Activated CD8-positive, alpha-beta memory T cell treated with anti-CD3 and anti-CD28 coated beads, Interleukin-2, amount 50 U/mL, for 1 hour (primary cell): ENCODE results near the gene TXNDC5.

Source experiments
- DNase-seq: peaks from one replicate; pipeline ENCODE4 v3.0.0-alpha.2; 2020; ENCODE audit errors: extremely low read depth

TXNDC5 gene

DNA sequence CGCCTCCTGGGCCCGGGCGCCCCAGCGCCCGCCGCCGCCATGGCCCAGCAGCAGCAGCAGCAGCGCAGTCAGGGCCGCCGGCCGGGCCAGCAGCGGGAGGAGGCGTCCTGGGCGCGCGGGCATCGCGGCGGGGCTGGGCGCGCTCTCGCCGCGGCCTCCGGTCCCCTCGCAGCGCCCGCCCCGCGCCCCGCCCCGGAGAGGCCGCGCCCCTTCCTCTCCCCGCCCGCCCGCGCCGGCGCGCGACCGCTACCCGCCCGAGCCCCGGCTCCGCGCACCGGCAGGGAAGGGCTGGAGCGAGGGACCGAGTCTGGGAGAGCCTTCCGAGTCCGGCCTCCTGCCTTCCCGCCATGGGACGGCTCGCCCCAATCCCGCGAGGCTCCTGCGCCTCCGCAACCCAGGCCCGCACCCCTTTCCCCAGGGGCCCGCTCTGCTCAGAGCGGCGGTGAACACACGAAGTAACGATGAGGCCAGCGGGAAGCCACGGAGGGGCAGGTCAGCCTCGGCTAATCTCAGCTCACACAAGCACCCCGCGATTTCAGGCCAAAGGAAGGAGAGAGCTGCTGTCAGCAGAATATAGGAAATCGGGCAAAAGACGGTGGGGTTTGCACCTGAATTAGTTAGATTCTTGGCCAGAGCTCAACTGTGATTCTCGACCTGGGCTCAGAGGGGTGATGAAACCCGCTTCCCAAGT lies at the start of gene TXNDC5:
Gene TXNDC5 (minus strand): TSS at position 135 of the 691 bp plus-strand sequence. CDS start 12 bp downstream, at position 123.
- DNase-seq = no peak

DNA sequence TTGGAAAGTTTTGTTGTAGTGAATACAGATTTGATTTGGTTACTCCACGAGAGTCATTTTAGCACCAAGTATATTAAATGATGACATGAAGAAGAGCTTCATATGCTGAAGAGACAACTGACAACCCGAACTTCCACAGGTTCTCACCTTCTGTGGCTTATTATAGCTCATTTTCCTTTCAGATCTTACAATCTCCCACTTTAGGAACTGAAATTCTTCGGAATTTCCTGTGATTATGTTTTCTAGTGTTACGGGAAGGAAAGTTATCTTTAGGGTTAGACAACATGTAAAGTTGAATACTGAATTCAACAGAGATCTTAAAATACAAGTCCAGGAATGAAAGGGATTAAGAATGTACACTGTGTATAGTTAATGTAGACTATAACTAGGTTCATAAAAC lies 49.6 kb upstream of the TXNDC5 start:
- DNase-seq = no peak

DNA sequence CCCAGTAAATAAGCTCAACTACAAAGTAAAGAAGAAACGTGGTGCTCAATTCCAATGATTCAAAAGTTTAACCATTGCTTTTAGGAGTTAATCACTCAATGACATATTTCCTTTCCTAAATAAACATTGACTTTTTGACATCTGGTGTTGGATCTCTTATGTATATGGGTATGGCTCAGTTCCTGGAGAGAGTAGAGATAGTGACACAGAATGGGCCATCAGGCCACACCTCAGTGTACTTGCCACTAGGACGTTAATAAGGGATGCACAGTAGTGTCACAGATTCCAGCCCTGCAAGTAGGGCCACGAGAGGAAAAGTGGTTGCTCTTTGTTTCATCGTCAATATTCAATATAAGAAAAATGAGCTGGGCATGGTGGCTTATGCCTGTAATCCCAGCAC lies 48.9 kb upstream of the TXNDC5 start:
- no peak for DNase-seq

DNA sequence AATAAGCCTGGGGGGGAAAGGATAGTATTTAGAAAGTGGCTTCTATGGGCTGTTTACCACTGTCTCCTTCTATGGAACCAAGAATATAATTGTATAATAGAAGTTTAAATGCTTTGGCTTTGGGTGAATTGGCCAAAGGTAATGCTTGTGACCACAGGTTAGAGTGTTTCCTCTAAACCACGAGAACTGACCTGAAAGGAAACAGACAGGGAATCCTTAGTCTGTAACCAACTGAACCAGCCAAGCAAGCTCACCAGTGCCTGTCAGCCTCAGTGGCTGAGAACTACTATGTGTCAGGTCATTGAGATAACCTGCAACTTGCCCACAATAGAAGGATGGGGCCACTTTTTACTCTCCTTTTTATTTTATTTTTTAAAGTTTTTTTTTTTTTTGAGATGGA lies 47.9 kb upstream of the TXNDC5 start:
- DNase-seq = no peak

DNA sequence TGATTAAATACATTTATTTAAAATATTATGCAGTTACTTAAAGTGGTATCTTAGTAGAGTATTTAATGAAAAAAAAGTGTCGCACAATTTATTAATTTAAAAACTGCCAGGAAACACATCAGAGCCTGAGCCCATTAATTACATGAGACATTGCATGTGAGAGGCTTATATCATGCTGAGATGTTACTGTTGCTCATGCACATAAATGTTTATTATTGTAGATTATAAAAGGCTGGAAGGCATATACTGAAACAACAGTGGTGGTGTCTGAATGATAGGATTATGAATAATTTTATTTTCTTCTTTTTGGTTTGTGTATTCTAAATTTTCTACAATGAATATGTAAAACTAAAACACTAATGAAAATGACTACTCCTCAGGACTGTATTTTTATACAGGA lies 45.7 kb upstream of the TXNDC5 start:
- DNase-seq = no peak

DNA sequence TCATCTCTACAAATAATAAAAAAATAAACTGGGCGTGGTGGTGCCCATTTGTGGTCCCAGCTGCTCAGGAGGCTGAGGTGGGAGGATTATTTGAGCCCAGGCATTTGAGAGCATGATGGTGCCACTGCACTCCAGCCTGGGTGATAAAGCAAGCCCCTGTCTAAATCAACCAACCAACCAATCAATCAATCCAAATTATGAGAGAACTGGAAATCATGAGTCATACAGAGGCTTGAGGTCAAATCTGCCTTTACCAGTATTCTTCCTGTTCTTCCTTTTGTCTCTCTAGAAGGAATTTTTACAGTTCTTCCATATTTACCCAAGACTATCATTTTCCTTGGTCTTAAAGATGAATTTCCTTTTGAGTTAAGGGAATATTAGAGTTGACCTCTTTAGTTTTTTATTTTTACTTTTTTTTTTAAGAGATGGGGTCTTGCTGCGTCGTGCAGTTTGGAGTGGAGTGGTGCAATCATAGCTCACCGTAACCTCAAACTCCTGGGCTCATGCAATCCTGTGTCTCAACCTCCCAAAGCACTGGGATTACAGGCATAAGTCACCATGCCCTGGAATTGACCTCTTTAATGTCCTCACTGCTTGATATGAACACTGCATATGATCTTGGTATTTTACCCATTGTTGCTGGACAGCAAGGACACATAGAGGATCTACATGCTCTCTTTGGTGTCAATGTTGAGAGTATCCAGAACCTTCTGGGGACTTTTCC lies 44.1 kb upstream of the TXNDC5 start:
- DNase-seq = no peak

DNA sequence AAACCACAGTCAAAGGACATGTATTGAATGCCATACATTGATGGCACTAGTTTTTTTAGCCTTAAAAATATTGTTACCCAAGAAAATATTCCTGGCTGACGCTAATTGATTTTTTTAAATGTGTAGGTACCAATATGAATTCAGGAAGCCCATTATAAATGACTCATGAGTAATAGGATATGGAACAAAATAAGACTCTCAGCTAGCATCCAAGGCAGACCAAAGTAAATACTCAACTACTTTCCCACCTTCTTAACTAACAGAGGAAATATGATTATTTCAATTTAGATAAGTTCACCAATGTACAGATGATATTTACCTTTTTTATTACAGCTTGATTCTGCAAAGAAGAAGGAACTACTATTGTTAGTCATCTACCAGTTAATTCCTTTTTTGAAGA lies 43.2 kb upstream of the TXNDC5 start:
- DNase-seq = no peak

DNA sequence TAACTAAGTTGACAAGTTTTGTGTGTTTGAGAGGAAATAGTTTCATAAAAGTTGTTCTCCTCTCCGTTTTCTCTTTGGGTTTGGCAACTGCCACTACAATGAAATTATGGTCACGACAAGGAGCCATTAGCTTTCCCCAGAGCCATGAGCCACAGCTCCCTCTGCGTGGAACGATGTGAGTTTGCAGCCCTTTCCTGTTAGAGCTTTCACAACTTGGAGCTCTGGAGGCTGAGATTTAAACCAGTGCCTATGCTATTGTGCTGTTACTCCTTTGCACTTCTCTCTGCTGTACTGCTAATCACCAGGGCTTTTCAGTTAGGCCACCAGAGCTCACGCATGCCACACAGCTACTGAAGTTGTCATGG lies 29.3 kb upstream of the TXNDC5 start:
- no peak for DNase-seq

DNA sequence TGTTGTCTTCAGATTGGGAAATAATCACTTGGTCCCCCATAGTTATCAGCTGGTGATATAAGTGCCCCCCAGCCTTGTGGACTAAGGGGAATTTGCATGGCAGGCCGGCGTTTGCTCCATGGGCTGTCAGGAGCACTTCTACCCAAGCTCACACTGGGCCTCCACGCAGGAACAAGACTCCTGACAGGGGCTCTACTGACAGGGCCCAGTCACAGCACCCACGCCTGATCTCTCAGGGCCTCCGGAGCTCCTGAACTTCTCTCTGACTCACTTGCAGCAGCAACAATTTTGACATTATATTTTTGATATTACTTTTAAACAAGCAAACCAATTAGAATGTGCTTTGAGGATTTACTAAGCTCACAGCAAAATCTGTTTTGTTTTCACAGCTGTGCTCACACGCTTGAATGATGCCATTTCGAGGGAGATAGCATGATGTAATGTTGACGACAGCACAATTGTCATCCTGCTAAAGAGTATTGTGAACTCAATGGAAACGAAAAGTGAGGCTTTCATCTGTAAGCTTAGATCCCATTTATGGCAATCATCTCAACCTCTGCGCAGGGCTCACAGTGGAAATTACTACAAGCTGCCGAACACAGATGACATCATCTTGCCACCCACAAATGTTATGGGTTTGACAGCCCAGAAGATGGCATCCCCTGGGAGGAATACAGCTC lies 28.7 kb upstream of the TXNDC5 start:
- DNase-seq = no peak

DNA sequence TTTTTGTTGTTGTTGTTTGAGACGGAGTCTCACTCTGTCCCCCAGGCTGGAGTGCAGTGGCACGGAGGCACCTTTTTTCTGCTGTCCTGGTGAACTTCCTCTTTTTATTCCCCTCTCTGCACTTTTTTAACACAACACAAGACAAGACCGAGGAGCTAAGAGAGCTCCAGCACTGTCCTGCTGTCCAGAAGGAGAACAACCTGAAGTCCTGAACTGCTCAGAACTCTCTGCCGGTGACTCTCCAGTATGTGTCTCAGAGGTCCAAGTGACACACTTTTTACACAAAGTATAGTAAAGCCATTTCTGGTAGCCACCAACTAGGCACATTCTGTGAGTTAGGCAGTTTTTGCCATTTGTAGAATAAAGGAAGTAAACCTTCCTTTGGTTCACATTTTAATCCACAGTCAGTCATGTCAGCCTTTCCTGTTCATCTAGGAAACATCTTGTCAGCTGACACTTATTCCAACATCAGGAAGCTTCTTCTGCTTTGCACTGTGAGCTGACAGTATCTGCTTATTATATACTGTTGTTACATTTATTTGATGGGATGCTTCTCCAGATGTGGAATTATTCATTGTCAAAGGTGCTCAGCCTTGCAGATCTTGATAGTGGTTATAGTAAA lies 28.1 kb upstream of the TXNDC5 start:
- DNase-seq = no peak

DNA sequence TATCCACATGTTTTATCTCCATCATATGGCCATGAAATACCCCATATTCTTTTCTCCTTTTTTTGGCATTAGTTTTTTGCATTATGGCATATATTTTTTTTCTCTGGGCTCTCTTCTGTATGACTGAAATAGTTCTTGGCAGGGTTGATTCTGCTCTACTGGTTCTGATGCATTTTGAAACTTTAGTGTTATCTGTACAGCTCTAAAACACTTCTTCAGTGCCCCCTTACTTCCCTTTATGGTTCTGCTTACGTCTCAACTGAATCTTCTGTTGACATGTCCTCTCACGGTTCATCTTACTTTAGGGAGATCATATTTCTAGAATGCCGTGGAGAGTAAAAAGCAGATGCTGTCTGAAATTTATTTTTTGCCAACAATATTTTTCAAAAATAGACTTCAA lies 23.2 kb upstream of the TXNDC5 start:
- DNase-seq = no peak

DNA sequence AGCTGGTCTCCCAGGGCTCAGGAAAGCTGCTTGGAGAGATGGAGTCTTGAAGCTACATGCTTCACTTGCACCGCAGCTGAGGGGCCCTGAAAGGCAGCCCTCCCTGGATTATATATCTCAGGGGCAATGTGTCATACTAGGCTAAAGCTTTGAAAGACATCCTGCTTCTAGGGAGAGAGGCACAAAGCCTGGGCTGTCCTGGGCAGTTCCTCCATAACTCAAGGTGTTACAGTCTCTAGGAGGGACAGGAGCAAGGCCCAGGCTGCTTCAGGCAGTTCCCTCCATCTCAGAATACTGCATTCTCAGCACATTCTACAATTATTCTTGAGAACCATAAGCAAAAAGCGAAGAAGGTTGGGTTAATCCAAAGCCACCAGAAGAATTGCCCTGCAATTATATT lies 22.0 kb upstream of the TXNDC5 start:
- DNase-seq = no peak

DNA sequence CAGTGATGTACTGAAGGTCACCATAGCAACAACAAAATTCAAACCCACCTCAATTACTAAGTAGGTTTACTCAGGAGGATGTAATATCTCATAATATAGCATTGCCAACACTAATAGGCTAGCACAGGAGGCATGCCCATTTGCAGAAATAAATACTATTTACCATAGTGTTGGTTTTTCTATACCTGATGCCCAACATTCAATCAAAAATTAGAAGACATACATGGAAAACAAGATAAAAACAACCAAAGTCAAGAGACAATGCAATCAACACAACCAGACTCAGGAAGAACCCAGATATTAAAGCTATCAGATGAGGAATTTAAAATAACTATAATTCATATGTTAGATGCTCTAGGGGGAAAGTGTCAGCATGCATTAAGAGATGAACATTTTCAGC lies 14.3 kb upstream of the TXNDC5 start:
- no peak for DNase-seq

DNA sequence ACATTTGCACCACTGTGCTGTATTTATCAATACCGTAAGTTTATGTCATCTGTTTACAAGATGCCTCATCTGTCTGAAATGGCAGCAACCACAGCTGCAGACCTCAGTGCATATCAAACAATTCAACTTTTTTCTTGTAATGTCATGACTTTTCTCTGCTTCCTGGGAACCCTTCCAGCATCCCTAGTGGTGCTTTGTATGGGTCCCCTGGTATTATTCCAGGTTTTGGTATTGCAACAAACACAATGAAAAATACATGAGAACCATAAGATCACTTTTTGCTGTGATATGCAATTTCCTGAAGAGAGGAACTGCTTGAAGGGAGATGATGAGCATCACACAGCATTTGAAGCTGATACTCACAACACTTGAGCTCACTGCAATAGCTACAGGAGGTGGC lies 12.0 kb upstream of the TXNDC5 start:
- no peak for DNase-seq

DNA sequence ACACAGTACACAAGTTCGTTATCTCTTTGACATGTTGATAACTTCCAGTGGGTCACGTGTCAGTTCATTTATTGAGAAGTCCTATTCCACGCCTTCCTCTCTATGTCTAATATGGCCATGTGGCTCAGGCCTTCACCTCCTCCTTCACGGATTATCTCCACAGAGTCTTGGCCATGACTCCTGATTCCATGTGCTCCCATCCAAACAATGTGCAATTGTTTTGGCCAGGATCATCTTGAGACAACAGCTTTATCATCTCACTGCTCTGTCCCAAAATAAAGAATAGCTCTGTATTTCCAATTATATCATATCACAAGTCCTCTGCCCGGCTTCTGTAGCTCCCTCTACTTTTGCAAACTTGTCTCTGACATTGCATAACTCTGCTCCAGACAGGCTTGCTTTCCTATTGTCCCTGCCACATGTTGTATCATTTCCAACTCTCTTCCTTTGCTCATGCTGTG lies 11.1 kb upstream of the TXNDC5 start:
- no peak for DNase-seq

DNA sequence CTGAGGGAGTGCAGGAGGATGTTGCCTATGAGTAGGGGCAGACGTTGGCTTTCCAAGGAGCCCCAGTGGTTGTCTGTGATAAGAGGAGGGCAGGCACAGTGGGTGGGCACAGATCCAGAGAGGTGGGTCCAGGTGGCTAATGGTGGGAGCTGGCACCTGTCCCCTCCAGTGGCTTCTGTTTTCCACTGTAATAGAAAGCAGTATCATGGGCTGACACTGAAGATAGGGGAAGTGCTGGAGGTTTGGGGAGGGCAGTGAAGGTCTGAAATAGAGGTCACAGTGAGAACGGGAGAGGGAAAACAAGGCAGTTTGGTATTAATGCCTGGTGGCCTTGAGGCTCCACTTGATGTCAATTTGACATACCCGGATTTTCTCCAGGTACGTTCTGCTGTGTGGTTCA lies 10.5 kb upstream of the TXNDC5 start:
- DNase-seq = no peak

DNA sequence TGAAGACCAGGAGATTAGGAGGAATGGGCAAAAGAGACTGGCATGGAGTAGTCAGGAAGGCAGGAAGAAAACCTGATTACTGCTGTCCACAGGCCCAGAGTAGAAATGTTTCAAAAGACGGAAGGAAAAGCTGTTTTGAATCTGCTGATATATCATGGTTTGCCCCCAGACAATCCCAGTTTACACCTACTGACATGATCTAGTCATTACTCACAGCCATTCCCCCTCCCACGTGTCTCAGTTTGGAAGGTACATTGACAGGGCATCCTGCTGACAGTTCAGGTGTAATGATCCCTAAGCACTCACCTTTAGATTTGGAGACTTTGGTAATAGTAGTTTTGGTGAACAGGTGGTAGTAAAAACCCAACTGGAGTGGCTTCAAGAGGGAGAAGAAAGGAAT lies 9.8 kb upstream of the TXNDC5 start:
- no peak for DNase-seq

DNA sequence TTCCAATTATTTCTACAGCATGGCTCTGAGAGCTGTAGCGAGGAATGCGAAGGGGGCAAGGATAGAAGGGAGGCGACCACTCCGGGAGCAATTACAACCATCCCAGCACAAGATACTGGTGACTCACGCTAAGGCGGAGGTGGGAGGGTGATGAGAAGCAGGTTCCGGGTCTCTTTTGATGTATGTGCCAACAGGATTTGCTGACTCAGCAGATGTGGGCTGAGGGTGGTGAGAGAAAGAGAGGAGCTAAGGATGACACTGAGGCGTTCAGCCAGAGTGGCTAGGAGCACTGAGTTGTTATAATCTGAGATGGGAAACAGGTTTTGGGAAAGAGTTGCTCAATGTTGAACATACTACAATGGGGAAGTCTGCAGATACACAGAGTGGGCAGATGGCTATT lies 9.3 kb upstream of the TXNDC5 start:
- no peak for DNase-seq

DNA sequence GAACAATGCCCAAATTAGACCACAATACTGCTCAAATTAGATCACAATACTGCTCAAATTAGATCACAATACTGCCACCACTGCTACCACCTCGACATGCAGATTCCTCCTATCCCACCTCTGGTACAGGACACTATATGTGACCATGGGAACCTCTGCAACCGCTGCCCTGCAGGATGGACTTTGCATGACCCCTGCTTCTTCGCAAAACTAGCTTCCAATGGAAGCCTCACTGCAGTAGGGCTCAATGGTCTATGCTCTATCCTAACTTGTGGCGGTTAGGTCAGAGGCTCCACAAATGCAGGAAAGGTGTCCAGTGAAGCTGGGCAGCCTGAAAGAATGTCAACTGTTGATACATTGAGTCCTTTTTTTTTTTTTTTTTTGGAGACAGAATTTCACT lies 7.8 kb upstream of the TXNDC5 start:
- DNase-seq = no peak

DNA sequence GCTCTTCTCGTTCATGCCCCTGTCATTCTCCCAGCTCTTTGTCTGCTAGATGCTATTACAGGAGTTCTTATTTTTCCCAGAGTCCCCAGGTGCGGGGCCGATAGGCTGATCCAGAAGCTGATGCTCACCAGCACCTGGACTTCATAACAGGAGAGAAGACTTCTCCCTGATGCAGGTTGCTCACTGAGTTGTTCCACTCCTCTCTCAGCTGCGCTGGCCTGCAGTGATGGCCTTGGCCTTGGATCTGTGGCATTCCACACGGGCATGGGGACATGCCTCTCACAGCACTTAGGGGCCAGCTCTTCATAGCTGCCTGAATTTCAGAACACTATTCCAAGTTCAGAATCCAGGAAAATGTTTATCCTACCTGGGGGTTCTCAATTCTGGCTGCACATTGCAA lies 7.1 kb upstream of the TXNDC5 start:
- no peak for DNase-seq

DNA sequence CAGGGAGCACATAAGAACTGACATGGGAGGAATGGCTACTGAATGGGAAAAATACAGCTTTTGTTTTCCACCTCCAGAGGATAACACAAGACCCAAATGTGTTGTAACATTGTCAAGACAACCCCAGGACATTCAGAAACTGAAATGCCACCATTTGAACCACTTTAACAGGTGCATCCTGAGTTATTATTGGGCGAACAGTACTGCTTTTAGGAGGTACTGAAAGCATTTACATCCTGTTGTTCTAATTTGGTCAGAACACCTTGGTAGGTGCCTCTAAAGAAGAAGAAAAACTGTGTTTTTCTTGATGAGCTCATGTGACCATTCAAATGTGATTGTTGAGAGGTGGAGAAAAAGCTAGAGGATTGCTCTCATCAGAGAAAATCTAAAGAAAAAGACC lies 6.4 kb upstream of the TXNDC5 start:
- DNase-seq = no peak

DNA sequence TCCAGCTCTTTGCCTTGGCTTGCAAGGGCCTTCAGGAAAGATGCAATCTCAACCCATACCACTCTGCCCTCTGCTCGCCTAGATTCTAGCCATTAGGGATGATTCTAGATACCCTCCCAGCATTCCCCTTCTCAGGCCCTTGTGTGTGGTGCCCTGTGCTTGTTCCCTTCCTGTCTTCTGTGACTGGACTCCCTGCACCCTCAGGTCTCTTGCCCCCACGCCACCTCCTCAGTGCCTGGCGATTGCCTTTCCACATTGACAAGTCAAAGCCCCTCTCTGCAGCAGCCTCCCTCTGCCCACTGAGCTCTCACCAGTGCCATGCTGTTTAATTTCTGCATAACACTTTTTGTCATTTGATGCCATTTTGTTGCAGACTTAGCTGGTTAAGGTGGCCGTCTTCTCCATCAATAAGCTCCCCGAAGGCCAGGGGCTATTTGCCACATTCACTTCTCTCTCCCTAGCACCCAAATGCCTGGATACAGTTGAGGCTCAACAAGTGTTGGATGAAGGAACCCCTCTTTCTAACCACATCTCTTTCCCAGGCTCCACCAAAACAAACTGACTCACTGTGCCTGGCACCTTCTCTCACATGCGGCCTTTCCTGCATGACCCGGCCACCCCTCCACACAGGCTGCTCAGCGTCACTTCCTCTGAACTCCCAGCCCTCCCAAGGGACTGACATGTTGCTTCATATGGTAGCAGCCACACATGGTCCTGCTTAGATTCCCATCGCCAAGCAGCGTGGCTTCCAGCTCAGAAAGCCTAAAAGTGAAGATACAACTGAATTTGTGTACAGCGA lies 4.6 kb upstream of the TXNDC5 start:
- no peak for DNase-seq
